Activated T-cell treated with anti-CD3 and anti-CD28 coated beads, Interleukin-2, amount 50 U/mL, for 4 hours (primary cell): ENCODE measurements around the gene WDR73. TPM values are rescaled to one million over a fixed set of nuclear protein-coding genes. Genes with fewer than 3 reads are reported as not detected.

Experiments
- ATAC-seq, 2 donors: fragments of 200-7000 bp; cut with Tn5 transposase; one replicate each; pipeline ENCODE4 v1.10.0; 2021
- DNase-seq: peaks from one replicate; pipeline ENCODE4 v3.0.0-alpha.2; 2020
- H3K27me3 Mint-ChIP-seq: one replicate; pipeline ENCODE4 v1.8.0; 2021; ENCODE audit warnings: low read depth, mixed read lengths
- H3K36me3 Mint-ChIP-seq: one replicate; pipeline ENCODE4 v1.8.0; 2022; ENCODE audit warnings: mixed read lengths; ENCODE audit not compliant: insufficient read depth
- H3K4me1 Mint-ChIP-seq: one replicate; pipeline ENCODE4 v1.8.0; 2021; ENCODE audit warnings: low read depth, mixed read lengths
- H3K4me3 Mint-ChIP-seq: one replicate; pipeline ENCODE4 v1.8.0; 2021; ENCODE audit warnings: mild to moderate bottlenecking, moderate library complexity, mixed read lengths
- H3K9me3 Mint-ChIP-seq: one replicate; pipeline ENCODE4 v1.8.0; 2021; ENCODE audit warnings: mixed read lengths
- total RNA-seq, 3 donors: library from RNA; stranded (reverse); gene quantifications; one replicate each; pipeline ENCODE4 v1.2.1, GENCODE V29; 2021

WDR73 gene
- total RNA-seq, 3 donors from 2014 or later = 31.1 to 38.8 (median 36.0) TPM

DNA sequence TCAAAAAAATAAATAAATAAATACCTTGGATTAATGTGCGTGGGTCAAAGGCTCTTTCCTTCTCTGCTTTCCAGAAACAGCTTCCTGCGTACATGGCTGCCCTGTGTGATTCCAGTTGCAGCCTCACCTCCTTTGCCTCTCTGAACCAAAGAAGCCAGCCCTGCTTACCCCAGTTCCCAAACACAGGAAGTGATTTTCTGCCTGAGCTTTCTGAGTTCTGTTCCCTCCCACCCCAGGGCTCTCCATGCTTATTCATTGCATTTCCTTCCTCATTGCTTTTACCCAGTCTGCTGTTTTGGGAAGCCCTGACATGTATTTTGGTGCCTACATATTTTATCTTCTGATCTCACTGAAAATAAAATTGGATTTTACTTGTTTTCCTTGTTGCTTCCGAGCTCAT lies 37.8 kb downstream of the WDR73 start:
- Mint-ChIP-seq H3K27me3 (no peaks in the 10 kb centered on the region), H3K36me3 (peaks cover 20% of the 10 kb centered on the region), H3K4me3 (no peak overlapping the region), H3K9me3 (peaks cover 13% of the 10 kb centered on the region), H3K4me1 (peaks cover 1% of the 10 kb centered on the region)
- DNase-seq (no peak), ATAC-seq (no peak)

DNA sequence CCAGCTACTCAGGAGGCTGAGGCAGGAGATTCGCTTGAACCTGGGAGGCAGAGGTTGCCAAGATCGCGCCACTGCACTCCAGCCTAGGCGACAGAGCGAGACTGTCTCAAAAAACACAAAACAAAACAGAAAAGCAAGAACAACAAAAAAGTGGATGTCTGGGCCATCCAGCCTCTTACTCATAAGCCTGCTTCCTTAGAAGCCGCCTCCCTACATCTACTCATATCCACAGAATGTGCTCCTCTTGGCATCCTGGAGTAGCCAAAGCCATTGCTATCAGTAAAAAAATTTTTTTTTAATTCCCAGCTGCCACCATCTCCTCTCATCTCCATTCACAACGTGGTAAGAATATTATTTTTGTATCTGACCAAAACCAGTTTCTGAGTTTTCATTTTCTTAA lies 42.5 kb downstream of the WDR73 start:
- peaks cover 6% of the 10 kb centered on the region for H3K4me1 Mint-ChIP-seq

DNA sequence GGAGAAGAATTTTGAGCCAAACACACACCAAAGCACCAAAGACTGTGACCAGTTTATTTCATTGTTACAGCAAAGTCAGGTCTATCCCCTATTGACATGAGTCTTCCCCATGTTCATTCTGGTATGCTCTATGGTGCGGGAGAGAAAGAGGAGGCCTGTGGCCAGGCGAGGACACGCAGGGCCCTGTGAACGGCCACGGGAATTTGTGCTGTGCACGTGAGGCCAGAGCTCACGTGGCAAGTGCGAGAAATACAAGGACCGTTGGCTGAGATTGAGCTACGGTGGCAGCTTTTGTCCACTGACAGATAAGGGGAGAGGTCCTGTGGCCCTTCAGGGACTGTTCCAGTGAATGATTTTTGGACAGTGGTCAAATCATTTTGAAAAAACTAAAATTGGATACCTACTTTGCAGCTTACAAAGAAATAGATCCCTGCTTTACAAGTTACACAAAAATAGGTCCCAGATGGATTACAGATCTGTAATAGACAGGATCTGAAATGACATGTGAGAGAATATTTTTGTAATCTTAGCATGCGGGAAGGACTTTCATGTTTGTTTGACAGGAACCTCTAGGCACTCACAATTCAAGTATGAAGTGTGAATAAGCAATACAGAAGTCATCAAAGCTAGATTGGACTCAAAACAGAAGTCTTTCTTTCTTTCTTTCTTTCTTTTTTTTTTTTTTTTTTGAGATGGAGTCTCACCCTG lies 44.1 kb downstream of the WDR73 start:
- Mint-ChIP-seq H3K4me3 (no peak overlapping the region), H3K9me3 (no peaks in the 10 kb centered on the region), H3K36me3 (peaks cover 15% of the 10 kb centered on the region), H3K27me3 (no peaks in the 10 kb centered on the region), H3K4me1 (peaks cover 19% of the 10 kb centered on the region)
- no peak for ATAC-seq
- DNase-seq = no peak

More for the DNA sequence above, 42.5 kb downstream of the WDR73 start:
- Mint-ChIP-seq H3K9me3 (no peaks in the 10 kb centered on the region), H3K27me3 (no peaks in the 10 kb centered on the region), H3K36me3 (peaks cover 14% of the 10 kb centered on the region), H3K4me3 (no peak overlapping the region)
- DNase-seq (no peak), ATAC-seq (no peak)

DNA sequence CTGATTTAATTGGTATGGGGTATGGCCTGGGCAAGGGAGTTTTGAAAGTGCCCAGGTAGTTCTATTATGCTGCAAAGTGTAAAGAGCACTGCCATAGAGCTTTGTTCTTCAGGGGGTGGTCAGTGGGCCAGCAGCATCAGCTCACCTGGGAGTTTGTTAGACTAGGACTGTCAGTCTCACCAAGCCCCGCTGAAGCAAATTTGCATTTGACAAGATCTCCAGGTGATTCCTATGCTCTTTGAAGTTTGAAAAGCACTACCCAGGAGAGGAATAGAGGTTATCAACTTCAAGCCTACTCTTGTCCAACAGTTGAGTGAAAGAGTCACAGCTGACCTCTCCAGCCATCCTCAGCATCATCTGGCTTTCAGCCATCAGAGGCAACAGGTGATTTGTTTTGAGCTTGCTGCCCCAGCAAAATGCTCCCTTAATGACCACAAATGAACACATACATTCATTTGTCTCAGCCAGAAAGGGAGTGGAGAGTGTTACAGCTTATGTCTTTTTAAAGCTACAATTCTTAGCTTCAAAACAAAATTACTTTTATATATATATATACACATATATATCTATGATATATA lies 45.3 kb downstream of the WDR73 start:
- Mint-ChIP-seq H3K4me3 (no peak overlapping the region), H3K36me3 (peaks cover 15% of the 10 kb centered on the region), H3K27me3 (no peaks in the 10 kb centered on the region), H3K4me1 (peaks cover 26% of the 10 kb centered on the region), H3K9me3 (no peaks in the 10 kb centered on the region)
- DNase-seq (no peak), ATAC-seq (no peak)

DNA sequence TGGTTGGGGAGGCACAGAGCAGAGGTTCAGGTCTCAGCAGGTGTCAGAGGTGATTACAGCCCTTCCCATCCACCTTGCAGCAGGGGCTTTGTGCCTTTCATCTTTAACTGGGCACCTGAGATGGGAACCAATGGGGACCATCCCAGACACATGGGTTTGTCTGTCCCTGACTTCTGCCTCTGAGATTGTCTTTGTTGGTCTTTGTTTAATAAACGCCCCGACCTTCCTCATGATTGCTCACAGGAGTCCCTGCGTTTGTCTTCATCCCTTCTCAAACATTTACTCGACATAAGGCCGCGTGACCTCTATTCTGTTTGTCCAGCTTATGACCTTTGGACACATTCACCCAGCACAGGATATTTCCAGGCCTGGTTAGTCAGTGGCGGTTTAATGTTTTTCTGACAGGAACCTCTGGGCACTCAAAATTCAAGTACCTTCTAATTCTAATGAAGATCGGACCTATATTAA lies 47.4 kb downstream of the WDR73 start:
- no peaks in the 10 kb centered on the region for H3K27me3 Mint-ChIP-seq
- H3K9me3 Mint-ChIP-seq = no peaks in the 10 kb centered on the region
- H3K4me3 Mint-ChIP-seq = no peak overlapping the region
- no peak for ATAC-seq
- H3K4me1 Mint-ChIP-seq = peaks cover 40% of the 10 kb centered on the region
- peaks cover 18% of the 10 kb centered on the region for H3K36me3 Mint-ChIP-seq
- no peak for DNase-seq

DNA sequence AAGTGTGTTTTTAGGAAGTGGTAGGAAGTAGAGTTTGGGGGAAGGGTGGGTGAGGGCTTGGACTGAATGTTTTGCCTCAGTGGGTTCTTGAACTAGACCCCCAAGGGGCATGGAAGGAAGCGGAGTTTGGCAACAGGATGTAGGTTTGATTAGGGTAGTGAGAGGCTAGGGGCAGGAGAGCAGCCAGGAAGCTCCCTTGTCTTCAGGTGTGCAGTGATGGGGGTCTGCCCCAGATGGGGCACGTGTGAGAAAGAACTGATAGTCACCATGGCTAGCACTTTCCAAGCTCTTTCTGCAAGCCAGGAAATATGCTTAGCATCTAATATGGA lies 48.6 kb downstream of the WDR73 start:
- DNase-seq (no peak), ATAC-seq (no peak)
- peaks cover 43% of the 10 kb centered on the region for H3K4me1 Mint-ChIP-seq
- H3K36me3 Mint-ChIP-seq = peaks cover 18% of the 10 kb centered on the region
- H3K9me3 Mint-ChIP-seq = no peaks in the 10 kb centered on the region
- no peaks in the 10 kb centered on the region for H3K27me3 Mint-ChIP-seq
- H3K4me3 Mint-ChIP-seq = peak overlapping the region; percentile 63

DNA sequence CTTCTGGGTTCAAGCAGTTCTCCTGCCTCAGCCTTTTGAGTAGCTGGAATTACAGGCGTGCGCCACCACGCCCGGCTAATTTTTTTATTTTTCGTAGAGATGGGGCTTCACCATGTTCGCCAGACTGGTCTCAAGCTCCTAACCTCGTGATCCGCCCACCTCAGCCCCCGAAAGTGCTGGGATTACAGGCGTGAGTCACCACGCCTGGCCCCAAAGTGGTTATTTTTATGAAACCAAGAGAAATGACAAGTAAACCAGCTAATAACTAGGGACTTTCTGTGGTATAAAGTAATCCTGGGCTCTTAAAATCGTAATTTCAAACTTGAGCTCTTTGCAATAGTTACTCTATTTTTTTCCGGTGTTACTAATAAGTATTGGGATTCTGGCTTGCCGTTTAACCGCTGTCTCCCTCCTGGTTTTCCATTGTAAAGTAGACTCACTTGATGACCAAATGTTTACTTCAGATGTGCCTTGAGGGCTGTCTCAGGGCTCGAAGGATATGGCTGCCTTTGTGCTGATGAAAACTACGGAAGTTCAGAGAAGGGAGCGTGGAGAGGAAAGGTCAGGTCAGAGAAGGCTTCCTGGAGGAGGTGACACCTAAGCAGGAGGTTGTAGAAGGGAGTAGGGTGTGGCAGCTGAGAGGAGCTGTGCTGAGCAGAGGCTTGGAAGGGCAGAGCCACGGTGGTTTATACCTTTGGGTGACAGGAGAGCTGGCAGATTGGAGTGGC lies 49.1 kb downstream of the WDR73 start:
- Mint-ChIP-seq H3K9me3 (no peaks in the 10 kb centered on the region), H3K4me3 (peak overlapping the region; percentile 63), H3K36me3 (peaks cover 18% of the 10 kb centered on the region)

DNA sequence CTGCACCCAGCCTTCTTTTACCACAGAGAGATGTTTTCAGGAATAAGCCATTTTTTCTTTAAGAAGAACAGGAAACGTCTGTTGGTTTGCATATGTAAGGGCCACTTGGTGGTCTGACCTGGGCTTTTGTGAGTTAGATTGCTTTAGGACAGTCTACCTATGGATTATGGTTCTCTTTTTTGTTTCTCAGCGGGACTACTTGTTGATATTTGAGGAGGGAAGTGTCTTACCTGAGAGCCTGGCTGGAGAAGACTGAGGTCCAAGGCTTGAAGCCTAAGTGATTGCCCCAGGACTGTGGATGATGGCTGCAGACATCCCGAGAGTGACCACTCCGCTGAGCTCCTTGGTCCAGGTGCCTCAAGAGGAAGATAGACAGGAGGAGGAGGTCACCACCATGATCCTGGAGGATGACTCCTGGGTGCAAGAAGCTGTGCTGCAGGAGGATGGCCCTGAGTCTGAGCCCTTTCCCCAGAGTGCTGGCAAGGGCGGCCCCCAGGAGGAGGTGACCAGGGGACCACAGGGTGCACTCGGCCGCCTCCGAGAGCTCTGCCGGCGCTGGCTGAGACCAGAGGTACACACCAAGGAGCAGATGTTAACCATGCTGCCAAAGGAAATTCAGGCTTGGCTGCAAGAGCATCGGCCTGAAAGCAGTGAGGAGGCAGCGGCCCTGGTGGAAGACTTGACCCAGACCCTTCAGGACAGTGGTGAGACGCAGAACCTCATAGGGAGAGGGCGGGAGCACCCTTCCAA lies 50.3 kb downstream of the WDR73 start:
- H3K9me3 Mint-ChIP-seq = no peaks in the 10 kb centered on the region
- DNase-seq (no peak), ATAC-seq (no peak)
- no peak overlapping the region for H3K4me3 Mint-ChIP-seq
- H3K27me3 Mint-ChIP-seq = no peaks in the 10 kb centered on the region
- peaks cover 17% of the 10 kb centered on the region for H3K36me3 Mint-ChIP-seq
- H3K4me1 Mint-ChIP-seq = peaks cover 58% of the 10 kb centered on the region

More for the DNA sequence above, 49.1 kb downstream of the WDR73 start:
- ATAC-seq (peak; percentile 3 to 26), DNase-seq (peak; percentile 31)
- H3K27me3 Mint-ChIP-seq = no peaks in the 10 kb centered on the region
- H3K4me1 Mint-ChIP-seq = peaks cover 47% of the 10 kb centered on the region

DNA sequence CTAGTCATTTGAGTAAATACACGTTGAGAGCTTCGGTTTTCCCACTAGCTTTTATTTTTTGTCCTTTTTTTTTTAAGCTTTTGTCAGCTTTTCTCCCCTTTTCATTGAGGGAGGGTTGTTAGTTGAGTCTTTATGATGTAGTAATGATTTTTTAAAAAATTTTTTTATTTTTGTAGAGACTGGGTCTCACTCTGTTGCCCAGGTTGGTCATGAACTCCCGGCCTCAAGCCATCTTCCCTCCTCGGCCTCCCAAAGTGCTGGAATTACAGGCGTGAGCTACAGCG lies 52.6 kb downstream of the WDR73 start:
- Mint-ChIP-seq H3K27me3 (no peaks in the 10 kb centered on the region), H3K4me3 (peak overlapping the region; percentile 85), H3K9me3 (no peaks in the 10 kb centered on the region), H3K4me1 (peaks cover 69% of the 10 kb centered on the region), H3K36me3 (peaks cover 9% of the 10 kb centered on the region)
- DNase-seq (no peak), ATAC-seq (no peak)

DNA sequence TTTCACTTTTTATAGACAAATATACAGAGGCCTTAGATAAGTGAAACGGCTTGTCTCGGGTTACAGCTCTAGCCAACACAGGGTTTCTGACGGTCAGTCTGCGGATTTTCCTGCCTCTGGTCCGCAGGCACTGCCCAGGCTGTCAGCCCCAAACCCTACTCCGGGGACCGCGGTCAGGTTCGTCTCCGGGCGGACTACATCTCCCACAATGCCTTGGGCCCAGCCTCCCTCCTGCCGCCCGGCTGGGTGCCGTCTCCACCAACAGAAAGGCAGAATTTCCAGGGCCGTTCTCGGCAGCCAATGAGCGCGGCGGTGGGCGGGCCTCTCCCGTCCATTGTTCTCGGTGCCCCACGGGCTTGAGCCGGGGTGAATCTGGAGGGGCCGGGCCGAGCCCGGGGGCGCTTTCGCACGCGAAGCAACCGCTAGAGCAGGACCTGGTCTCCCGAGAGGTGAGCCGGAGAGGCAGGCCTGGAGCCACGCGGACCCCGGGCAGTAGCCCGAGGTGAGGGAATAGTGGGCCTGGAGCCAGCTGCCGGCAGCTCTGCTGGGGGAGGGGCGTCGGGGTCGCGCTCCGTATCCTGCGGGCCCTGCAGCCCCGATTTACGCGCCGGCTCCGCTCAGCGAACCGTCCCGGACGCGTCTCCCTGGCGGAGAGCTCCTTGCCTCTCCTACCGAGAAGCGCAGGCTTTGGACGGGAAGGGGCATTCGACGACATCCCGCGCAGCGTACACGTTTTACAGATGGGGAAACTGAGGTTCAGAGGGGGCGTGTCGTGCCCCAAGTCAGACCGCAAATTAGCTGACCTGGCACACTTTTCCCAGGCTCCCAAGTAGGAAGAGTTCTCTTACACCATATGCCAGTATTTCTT lies 53.2 kb downstream of the WDR73 start, which contains the start of gene ZSCAN2:
TSS of gene ZSCAN2 (plus strand) at position 323 of the 868 bp plus-strand sequence. CDS start 2,919 bp downstream, outside the sequence.
- H3K4me3 Mint-ChIP-seq = peak within 1 kb of the TSS; percentile 85
- ATAC-seq (peak; percentile 96 to 98), DNase-seq (peak; percentile 88)
- no peaks in the 10 kb centered on the region for H3K9me3 Mint-ChIP-seq
- H3K36me3 Mint-ChIP-seq = peaks cover 8% of the 10 kb centered on the region
- H3K4me1 Mint-ChIP-seq = peaks cover 67% of the 10 kb centered on the region
- H3K27me3 Mint-ChIP-seq = no peaks in the 10 kb centered on the region

DNA sequence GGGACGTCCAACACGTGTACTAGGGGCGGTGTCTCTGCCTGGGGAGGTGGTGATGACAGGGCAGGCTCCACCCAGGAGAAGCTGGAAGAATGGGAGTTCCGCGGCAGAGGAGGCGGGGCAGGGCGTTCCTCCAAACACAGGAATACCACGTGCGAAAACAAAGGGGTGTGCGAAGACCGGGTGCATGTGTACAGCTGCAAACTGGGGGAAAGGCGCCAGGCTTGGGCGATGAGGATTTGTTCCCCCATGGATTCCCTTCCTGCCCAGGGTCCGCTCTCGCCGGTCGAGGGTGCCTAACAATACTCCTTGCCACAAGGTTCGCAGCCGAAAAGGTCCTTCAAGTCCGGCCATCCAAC lies 53.8 kb downstream of the WDR73 start:
- Mint-ChIP-seq H3K27me3 (no peaks in the 10 kb centered on the region), H3K9me3 (no peaks in the 10 kb centered on the region), H3K4me3 (peak overlapping the region; percentile 85), H3K36me3 (peaks cover 5% of the 10 kb centered on the region), H3K4me1 (peaks cover 61% of the 10 kb centered on the region)
- DNase-seq (peak; percentile 47), ATAC-seq (peak; percentile 29 to 45)

DNA sequence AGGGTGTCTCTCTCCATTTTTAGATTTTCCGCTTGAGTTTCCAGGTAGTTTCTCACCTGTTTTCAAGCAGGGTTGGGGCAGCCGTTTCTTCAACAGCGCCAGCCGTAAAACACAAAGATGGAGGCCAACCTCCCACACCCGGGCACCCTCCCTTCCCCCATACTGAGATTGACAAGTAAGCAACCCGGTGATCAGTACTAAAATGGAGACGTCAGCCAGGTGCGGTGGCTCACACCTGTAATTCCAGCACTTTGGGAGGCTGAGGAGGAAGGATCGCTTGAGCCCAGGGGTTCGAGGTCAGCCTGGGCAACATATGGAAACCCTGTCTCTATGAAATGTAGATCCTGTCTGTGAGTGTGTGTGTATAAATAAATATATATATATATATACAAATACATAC lies 54.2 kb downstream of the WDR73 start:
- peak overlapping the region; percentile 85 for H3K4me3 Mint-ChIP-seq
- ATAC-seq = no peak

DNA sequence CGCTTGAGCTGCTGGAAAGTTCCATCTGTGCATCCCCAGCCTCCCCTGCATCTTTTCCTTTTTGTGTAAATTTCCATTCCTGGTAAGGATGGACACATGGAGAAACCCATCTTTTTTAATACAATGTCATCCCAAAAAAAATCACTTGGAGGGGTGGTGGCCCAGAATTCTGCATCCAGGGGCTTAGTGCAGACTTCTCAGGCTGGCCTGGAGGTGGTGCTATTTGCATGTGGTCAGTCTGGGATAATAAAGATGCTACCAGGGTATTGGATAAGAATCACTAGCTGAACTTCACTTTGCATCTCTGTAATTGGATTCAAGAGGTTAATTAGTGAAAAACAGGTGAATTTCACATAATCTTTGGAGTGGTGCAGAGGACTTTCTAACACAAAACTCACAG lies 55.1 kb downstream of the WDR73 start:
- Mint-ChIP-seq H3K36me3 (peaks cover 3% of the 10 kb centered on the region), H3K4me1 (peaks cover 57% of the 10 kb centered on the region), H3K27me3 (no peaks in the 10 kb centered on the region), H3K4me3 (no peak overlapping the region), H3K9me3 (no peaks in the 10 kb centered on the region)
- ATAC-seq = no peak
- DNase-seq = no peak

More for the DNA sequence above, 54.2 kb downstream of the WDR73 start:
- peaks cover 3% of the 10 kb centered on the region for H3K36me3 Mint-ChIP-seq
- H3K4me1 Mint-ChIP-seq = peaks cover 57% of the 10 kb centered on the region
- no peaks in the 10 kb centered on the region for H3K9me3 Mint-ChIP-seq
- H3K27me3 Mint-ChIP-seq = no peaks in the 10 kb centered on the region
- DNase-seq = no peak
